ENCODE data around the gene MXI1.

DNA sequence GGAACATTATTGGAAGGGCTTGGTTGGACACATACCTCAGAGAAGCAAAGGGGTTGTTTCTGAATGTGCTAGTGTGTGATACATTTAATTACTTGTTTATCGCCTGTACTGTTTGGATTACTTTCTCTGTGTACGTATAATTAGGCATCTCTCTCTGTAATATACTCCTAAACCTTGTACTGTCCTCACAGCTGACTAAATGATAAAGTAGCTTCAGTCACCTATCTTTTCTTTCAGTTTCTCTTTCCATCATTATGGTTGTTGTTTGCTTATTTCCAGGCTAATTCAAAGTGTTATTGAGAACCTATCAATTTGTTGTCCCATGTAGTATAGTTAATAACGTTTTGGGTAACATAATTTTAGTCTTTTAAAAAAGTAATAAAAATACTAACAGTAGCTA lies 34.0 kb downstream of the MXI1 start:
- TF ChIP-seq, protein P1, sequence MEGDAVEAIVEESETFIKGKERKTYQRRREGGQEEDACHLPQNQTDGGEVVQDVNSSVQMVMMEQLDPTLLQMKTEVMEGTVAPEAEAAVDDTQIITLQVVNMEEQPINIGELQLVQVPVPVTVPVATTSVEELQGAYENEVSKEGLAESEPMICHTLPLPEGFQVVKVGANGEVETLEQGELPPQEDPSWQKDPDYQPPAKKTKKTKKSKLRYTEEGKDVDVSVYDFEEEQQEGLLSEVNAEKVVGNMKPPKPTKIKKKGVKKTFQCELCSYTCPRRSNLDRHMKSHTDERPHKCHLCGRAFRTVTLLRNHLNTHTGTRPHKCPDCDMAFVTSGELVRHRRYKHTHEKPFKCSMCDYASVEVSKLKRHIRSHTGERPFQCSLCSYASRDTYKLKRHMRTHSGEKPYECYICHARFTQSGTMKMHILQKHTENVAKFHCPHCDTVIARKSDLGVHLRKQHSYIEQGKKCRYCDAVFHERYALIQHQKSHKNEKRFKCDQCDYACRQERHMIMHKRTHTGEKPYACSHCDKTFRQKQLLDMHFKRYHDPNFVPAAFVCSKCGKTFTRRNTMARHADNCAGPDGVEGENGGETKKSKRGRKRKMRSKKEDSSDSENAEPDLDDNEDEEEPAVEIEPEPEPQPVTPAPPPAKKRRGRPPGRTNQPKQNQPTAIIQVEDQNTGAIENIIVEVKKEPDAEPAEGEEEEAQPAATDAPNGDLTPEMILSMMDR (conservative IDR thresholded peaks at IDR 0.05; ENCODE audit: low read length): no peak
- TF ChIP-seq EZH2phosphoT487 (IDR thresholded peaks at IDR 0.05; ENCODE audit: borderline replicate concordance): no peak

All from Loucy (cell line).